Pericardium fibroblast (primary cell): ENCODE measurements around the gene NDUFB4. TPM values are rescaled to one million over a fixed set of nuclear protein-coding genes. Genes with fewer than 3 reads are reported as not detected.

Experiments used
- total RNA-seq: library from RNA; depleted of rRNA; stranded (reverse); fragments of >200 nt; gene quantifications from 2 replicates; pipeline ENCODE4 v1.2.3, GENCODE V29; 2015

The NDUFB4 gene
- total RNA-seq, result 97.4 and 126 TPM in 2 replicates

GRCh38 chr3:120596116-120596852, at the start of gene NDUFB4:
TSS of gene NDUFB4 (plus strand) at chr3:120596336. CDS start at chr3:120596360, 24 bp downstream.

Other genes starting within 250 kb of the NDUFB4 start
- gene LRRC58, start 247.0 kb upstream of the NDUFB4 start, total RNA-seq, result 21.7 and 31.9 TPM in 2 replicates
- 1,426 and 1,923 TPM in 2 replicates for gene FSTL1, start 145.3 kb upstream of the NDUFB4 start, total RNA-seq
- 3.3 TPM in 1 of 2 replicates, not detected in the other for gene HGD, start 85.9 kb downstream of the NDUFB4 start, total RNA-seq
- 7.8 and 16.0 TPM in 2 replicates for gene RABL3, start 146.2 kb downstream of the NDUFB4 start, total RNA-seq
- 8.2 and 12.7 TPM in 2 replicates for gene GTF2E1, start 146.4 kb downstream of the NDUFB4 start, total RNA-seq